GM18505 (cell line): Measurements from ENCODE around the gene EXO5.
"Not testable (repeated sequence)": the region's sequence is repeated elsewhere in the genome, so short reads cannot be mapped to it uniquely, and the experiment has no call there.

Experiments
- ATAC-seq: cut with Tn5 transposase; IDR thresholded peaks from one replicate; pipeline ENCODE4 v1.9.1; 2021; ENCODE audit not compliant: unreplicated experiment
- POLR2A ChIP-seq: IDR thresholded peaks from 4 replicates; pipeline ENCODE4 v1.6.1; 2011; ENCODE audit warnings: borderline replicate concordance; ENCODE audit not compliant: insufficient read depth, insufficient read length; ENCODE audit errors: extremely low read depth

The EXO5 gene

GRCh38 chr1:40508375-40509341, at the start of gene EXO5:
Gene EXO5, plus strand, starts transcription at chr1:40508767. Its CDS starts 5,778 bp downstream, at chr1:40514545.
- ATAC-seq = peak; percentile 85
- TF ChIP-seq POLR2A = peak; percentile 86

- no peak for ATAC-seq
- TF ChIP-seq POLR2A = no peak
Measured at GRCh38 chr1:40462956-40463590, 45.5 kb upstream of the EXO5 start.

- no peak for TF ChIP-seq POLR2A
- no peak for ATAC-seq
Measured at GRCh38 chr1:40469327-40469726, 39.2 kb upstream of the EXO5 start.

GRCh38 chr1:40475268-40475667, 33.3 kb upstream of the EXO5 start:
- no peak for TF ChIP-seq POLR2A
- no peak for ATAC-seq

GRCh38 chr1:40476924-40477677, 31.5 kb upstream of the EXO5 start, which contains the start of gene ZFP69:
Gene ZFP69, plus strand, starts transcription at chr1:40477290. Its CDS starts 2,072 bp downstream, at chr1:40479362.
- TF ChIP-seq POLR2A = peak; percentile 77
- ATAC-seq = no peak

- TF ChIP-seq POLR2A = no peak
- no peak for ATAC-seq
Measured at GRCh38 chr1:40477678-40478053, 30.9 kb upstream of the EXO5 start.

GRCh38 chr1:40478276-40478675, 30.3 kb upstream of the EXO5 start:
- no peak for ATAC-seq
- no peak for TF ChIP-seq POLR2A

GRCh38 chr1:40479156-40479555, 29.4 kb upstream of the EXO5 start:
- no peak for ATAC-seq
- no peak for TF ChIP-seq POLR2A

- no peak for ATAC-seq
- no peak for TF ChIP-seq POLR2A
Measured at GRCh38 chr1:40495315-40495903, 13.2 kb upstream of the EXO5 start.

GRCh38 chr1:40502651-40503050, 5.9 kb upstream of the EXO5 start:
- not testable (repeated sequence) for ATAC-seq

- no peak for ATAC-seq
Measured at GRCh38 chr1:40507973-40508372, 594 bp upstream of the EXO5 start.

GRCh38 chr1:40519517-40519916, 10.9 kb downstream of the EXO5 start:
- no peak for TF ChIP-seq POLR2A
- ATAC-seq = no peak

More at GRCh38 chr1:40507973-40508372, 594 bp upstream of the EXO5 start:
- TF ChIP-seq POLR2A = no peak
